GM19099 (cell line): ENCODE data around the gene GCHFR.

Experiments used
- POLR2A ChIP-seq: IDR thresholded peaks from 3 replicates; pipeline ENCODE4 v1.6.1; 2011; ENCODE audit warnings: low read depth; ENCODE audit not compliant: insufficient read length; ENCODE audit errors: extremely low read depth

Gene GCHFR

DNA sequence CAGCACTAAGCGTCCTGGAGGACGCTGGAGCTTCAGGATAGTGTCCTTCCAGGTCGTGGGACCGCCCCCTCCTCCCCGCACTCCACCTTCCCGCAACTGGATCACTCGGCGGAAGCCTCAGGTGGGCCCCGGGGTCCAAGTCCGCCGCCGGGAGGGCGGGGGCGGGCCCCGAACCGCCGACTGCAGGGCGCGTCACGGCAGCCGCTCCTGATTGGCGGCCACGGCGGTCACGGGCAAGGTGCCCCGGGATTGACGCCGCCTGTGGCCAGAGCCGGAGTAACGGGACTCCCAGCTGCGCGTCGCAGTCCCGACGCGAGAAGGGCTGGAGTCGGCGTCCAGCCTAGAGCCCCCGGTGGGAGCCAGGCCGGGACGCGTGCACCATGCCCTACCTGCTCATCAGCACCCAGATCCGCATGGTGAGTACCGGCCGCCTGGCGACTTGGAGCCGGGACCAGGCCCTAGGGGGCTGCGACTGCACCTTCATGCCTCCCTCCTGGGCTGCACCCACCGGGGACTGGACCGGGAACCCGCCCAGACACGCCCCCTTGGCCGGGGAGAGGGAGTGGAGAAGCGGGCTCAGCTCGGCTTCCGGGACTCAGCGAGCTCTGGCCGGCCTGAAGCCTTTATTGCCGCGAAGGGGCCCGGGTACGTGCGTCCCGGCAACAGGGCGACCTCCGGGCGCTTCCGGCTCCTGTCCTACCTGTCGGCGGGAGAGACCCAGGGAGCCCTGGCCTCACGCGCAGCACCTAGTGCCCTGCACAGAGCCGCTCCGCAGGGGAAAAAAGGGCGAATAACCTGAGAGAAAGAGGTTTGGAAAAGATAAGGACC, at the start of gene GCHFR:
TSS of gene GCHFR (plus strand) at position 268 of the 828 bp plus-strand sequence. CDS start at position 381, 113 bp downstream.
- no peak for TF ChIP-seq POLR2A

DNA sequence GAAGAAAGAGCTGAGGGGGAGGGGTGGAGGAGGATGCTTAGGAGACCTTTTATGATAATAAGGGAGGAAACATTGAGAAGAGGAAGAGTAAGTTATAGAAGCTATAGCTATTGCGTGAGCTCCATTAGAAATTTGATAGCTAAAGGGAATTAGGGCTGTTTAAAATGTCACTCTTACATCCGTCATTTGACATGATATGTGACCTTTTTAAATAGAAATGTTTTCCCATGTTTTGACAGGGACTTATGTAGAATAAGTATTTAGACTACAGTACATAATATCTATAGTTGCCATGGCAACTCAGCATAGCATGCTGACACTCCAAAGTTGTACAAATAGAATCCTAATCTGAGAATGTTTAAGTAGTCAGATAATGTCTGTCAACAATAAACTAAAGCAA, 49.7 kb upstream of the GCHFR start:
- TF ChIP-seq POLR2A = no peak

DNA sequence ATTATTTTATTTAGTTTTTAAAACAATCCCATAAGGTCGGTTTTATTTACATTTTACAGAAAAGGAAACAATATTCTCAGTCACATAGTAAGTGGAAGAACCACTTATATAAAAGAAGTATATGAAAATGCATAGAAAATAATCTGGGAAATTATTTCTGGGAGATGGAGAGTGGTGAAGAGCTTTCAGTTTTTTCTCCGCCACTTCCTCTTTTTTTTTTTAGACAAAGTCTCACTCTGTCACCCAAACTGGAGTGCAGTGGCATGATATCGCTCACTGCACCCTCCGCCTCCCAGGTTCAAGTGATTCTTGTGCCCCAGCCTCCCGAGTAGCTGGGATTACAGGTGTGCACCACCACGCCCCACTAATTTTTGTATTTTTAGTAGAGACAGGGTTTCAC, 47.7 kb upstream of the GCHFR start:
- TF ChIP-seq POLR2A = no peak

DNA sequence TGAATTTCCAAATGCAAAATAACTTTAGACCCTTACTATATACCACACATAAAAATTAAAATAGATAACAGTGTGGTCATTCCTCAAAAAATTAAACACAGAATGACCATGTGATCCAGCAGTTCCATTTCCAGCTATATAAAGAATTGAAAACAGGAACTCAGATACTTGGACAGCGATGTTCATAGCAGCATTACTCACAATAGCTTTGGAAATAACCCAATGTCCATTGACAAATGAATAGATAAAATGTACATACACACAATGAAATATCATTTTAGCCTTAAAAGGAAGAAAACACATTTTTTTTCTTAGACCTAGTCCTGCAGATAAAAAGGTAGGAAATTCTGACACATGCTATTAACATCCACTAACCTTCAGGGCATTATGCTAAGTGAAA, 42.2 kb upstream of the GCHFR start:
- no peak for TF ChIP-seq POLR2A

DNA sequence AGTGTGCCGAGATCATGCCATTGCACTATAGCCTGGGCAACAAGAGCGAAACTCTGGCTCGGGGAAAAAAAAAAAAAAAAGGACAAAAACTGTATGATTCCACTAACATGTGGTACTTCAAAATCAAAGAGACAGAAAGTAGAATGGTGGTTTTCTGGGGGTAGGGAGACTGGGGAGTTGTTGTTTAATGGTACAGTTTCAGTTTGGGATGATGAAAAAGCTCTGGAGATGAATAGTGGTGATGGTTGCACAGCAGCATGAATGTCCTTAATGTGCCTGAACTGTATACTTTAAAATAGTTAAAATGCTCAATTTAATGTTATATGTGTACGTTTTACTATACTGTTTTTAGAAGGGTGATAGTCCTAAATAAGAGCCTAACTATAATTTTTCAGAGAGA, 41.5 kb upstream of the GCHFR start:
- no peak for TF ChIP-seq POLR2A

DNA sequence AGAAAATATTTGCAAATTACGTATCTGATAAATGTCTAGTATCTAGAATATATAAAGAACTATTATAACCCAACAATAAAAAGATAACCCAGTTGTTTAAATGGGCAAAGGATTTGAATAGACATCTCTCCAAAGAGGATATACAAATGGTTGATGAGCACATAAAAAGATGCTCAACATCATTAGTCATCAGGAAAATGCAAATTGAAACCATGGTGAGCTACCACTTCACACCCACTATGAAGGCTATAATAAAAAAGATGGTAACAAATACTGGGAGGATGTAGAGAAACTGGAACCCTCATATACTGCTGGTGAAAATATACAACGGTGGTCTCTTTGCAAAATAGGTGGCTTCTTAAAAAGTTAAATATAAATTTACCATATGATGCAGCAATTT, 40.9 kb upstream of the GCHFR start:
- no peak for TF ChIP-seq POLR2A

DNA sequence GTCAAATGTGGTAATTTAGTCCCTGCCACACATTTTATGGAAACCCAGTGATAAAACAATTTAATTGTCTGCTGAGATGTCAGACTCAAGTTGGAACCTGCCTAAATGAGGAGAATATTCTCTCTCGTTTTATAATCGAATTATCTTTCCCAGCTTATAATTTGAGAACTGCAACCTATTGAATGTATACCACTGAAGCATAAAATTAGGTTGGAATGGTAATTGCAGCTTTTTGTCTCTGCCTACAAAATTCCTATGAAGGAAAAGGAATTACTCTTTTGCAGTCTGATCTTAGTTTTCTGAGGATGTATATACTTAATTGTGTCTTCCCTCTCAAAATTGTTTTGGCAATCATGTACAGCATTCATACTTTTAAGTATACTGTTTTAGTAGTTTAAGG, 39.9 kb upstream of the GCHFR start:
- no peak for TF ChIP-seq POLR2A

DNA sequence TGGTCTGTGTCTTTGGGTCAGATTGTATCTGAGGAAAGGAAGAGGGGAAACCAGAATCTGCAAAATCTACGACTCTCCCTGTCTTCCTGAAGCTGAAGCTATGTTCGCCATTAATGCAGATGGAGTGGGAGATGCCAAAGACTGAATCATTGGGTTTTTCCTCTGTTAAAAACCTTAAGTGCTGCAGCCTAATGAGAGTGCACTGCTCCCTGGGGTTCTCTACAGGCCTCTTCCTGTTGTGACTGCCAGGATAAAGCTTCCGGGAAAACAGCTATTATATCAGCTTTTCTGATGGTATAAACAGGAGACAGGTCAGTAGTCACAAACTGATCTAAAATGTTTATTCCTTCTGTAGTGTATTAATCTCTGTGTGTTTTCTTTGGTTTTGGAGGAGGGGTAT, 32.8 kb upstream of the GCHFR start:
- TF ChIP-seq POLR2A = no peak

DNA sequence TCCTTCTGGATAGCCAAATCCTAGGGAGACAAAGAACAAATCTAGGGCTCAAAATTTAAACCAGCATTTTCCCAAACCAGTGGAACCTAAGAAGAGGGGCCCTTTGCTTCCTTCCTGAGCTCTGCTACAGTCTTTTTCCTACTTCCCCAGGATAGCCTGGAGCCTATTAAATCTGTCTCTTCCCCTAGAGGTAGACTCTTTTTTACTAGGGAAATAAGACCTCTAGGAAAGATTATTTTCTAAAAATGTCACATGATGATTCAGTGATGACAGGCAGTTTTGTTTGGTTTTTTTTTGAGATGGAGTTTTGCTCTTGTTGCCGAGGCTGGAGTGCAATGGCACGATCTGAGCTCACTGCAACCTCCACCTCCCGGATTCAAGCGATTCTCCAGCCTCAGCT, 27.3 kb upstream of the GCHFR start:
- no peak for TF ChIP-seq POLR2A

DNA sequence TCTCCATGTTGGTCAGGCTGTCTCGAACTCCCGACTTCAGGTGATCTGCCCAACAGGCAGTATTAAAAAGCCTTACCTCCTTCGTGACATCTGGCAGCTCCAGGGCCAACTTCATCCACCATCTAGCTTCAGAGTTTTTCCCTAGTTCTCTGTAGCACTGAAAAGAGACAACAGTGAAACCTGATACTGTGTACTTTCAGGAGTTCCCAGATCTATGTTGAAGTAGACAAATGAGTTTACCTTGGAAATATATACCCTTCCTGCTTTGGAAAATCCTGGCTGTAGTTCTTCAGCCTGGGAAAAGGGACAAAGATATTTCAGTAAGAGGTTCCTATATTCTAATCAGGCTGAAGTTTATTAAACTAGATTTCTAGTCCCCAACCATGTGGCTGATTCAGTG, 26.8 kb upstream of the GCHFR start:
- TF ChIP-seq POLR2A = no peak

DNA sequence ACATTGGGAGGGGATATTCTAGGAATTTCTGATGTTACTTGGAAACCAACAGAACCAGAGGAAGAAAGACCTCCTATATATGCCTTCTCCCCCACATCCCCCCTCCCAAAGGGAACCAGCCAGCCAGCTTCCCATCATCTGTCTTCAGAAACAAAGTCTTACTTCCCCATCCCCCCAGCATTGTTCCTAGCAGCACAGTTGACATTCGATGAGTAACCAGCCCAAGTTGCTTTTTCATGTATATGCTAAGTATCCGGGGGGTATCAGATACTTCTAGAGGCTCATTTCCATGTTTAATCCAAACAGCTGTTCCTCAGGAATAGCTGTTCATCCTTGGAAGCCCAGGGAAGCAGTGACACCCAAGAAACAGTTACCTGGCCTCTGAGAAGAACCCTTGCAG, 24.8 kb upstream of the GCHFR start:
- no peak for TF ChIP-seq POLR2A

DNA sequence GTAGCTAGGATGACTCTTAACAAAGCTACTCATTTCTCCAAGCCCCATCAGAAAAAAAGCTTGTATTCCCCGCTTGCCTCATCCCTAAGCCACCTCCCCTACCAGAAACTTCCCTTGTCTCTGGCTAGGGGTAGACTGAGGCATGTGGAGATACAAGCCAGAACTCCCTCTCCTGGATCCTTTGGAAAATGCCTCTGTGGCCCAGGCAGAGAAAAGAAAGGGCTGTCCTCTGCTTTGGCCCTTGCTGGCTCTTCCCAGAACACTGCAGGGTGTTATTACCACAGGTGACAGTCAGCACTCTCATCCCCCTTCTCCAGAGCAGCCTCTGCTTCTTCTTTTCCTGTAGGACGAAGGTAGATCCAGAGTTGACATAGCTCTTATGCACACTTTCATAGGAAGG, 24.0 kb upstream of the GCHFR start:
- TF ChIP-seq POLR2A = no peak

DNA sequence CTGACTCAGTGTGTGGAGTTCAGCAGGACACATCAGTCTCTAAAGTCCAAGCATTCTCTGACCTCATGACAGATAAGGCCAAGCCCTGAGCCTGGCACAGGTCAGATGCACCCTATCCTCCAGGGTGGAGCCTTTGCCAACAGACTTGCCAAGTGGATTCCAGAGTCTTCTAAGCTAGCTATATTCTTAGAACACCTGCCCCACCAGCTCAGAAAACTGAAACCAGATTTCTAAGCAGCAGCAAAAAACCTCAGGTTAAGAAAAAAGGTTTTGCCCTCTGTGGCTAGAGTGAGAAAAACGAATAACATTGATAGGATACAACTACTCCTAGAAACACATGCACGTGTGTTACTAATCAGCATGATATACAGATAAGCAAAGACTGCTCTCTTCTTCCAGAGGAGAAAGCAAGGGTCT, 20.4 kb upstream of the GCHFR start:
- TF ChIP-seq POLR2A = no peak

DNA sequence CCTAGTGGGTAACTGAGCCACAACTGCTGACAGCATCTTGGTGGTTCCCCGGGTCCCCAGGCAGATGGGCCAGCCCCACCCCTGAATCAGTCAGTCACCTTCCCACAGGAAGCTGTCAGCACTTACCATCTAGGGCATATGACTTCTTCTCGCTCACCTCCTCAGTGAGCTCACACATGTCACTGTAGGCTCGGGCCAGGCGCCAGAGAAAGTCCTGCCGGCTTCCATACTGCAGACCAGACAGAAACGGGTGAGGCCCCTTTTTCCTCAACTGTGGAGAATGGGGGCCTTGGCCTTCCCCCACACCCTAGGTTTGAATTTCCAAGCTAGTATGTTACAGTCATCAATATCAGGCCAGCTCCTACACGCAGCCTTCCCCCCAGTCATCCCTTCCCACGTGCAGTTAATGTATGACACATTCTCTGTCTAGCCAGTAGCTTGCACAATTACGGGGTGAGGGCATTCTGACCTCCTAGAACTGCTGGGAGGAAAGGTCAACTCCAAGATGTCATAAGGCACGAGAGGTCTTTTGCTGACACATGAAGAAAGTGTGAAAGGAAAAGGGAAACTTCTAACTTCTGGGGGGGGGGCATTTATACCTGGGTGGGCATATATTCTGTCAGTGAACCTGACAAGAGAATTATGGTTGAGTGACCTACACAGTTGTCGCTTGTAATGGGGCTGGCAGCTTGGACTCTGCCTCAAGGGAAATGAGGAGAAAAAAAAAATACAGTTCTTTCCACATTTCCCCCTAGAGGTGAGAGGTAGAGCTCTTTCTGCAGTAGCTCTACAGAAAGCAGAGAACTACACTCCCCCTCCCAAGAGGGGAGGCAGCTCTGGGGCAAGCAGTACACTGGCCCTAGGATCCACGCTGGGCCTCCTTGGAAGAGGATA, 19.7 kb upstream of the GCHFR start:
- TF ChIP-seq POLR2A = no peak

DNA sequence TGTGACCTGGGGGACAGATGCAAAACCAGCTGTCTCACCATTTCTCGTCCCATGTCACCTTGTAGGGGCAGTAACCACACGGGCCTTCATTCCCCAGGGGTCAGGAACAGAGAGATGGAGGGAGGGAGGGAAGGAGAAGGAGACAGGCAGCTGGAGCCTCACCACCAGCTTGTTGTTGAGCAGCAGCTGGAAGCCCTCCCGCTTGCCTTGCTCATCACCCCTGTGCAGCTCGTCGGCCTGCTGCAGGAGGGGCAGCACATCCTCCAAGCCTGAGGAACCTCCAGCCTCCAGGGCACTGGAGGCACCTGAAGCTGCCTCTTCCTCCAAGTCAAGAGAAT, 19.1 kb upstream of the GCHFR start:
- no peak for TF ChIP-seq POLR2A

DNA sequence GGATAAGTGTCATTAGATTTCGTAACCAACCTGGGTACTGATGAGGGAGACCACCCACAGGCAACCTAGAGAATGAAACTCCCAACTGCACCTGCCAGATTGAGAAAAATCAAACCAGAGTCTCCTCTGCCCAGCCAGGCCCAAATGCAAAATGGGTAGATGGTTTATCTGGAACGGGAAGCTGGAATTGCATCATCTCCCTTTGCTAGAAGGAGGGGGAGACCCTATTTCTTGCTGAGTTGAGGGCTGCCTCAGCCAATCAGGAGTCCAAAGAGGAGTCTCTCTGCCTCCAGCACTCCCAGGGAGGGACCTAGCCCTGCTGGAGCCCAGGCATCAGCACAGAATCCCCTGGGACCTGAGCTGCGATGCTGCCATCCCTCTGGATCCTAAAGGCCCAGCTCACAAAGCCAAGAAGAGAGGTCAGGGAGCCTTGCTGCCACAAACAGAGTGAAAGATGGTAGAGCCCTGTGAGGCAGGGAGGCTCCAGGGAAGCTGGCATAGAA, 16.9 kb upstream of the GCHFR start:
- no peak for TF ChIP-seq POLR2A
